Trophoblast cell (in vitro differentiated cells and primary cell): ENCODE data around the gene CACNA1I.
A peak's percentile ranks its signal among the peaks of the same experiment; 100 is the strongest.

Source experiments
- DNase-seq, 2 donors: peaks; one replicate each; pipeline ENCODE4 v3.0.0-alpha.2; 2016
- H2AFZ ChIP-seq: 2 replicates; pipeline ENCODE4 v1.6.1; 2013; ENCODE audit warnings: low read length, moderate library complexity, mild to moderate bottlenecking; ENCODE audit not compliant: insufficient read depth, poor library complexity
- H2AK5ac ChIP-seq: 2 replicates; pipeline ENCODE4 v1.6.1; 2013; ENCODE audit warnings: mild to moderate bottlenecking, low read length
- H2BK120ac ChIP-seq: 2 replicates; pipeline ENCODE4 v1.6.1; 2013; ENCODE audit warnings: low read length, mild to moderate bottlenecking, moderate library complexity; ENCODE audit not compliant: insufficient read depth, poor library complexity
- H2BK12ac ChIP-seq: 2 replicates; pipeline ENCODE4 v1.6.1; 2013; ENCODE audit warnings: mild to moderate bottlenecking, low read length, moderate library complexity
- H2BK5ac ChIP-seq: 2 replicates; pipeline ENCODE4 v1.6.1; 2013; ENCODE audit warnings: low read length, low read depth, moderate library complexity, mild to moderate bottlenecking; ENCODE audit not compliant: poor library complexity
- H3K14ac ChIP-seq: 2 replicates; pipeline ENCODE4 v1.6.1; 2013; ENCODE audit warnings: mild to moderate bottlenecking, low read length
- H3K18ac ChIP-seq: 2 replicates; pipeline ENCODE4 v1.6.1; 2013; ENCODE audit warnings: mild to moderate bottlenecking, low read length
- H3K23ac ChIP-seq: 2 replicates; pipeline ENCODE4 v1.6.1; 2013; ENCODE audit warnings: low read length
- H3K27ac ChIP-seq: 2 replicates; pipeline ENCODE4 v1.5.1; 2013; ENCODE audit warnings: low read depth, mild to moderate bottlenecking, inconsistent platforms, low read length, moderate library complexity
- H3K27me3 ChIP-seq: 2 replicates; pipeline ENCODE4 v1.6.1; 2013; ENCODE audit warnings: inconsistent platforms, mild to moderate bottlenecking, low read length, moderate library complexity; ENCODE audit not compliant: insufficient read depth
- H3K36me3 ChIP-seq, 2 experiments: 1 replicate in 1 of 2; 2 replicates in 1 of 2; pipeline ENCODE4 v1.6.1; 2013; ENCODE audit warnings: low read length in 2 of 2, mild to moderate bottlenecking in 2 of 2, moderate library complexity in 1 of 2; ENCODE audit not compliant: insufficient read depth in 2 of 2, control insufficient read depth in 1 of 2
- H3K4ac ChIP-seq: 2 replicates; pipeline ENCODE4 v1.6.1; 2013; ENCODE audit warnings: low read depth, mild to moderate bottlenecking, low read length, moderate library complexity
- H3K4me1 ChIP-seq, 2 experiments: 1 replicate in 1 of 2; 2 replicates in 1 of 2; pipeline ENCODE4 v1.6.1; 2013; ENCODE audit warnings: low read length in 2 of 2, mild to moderate bottlenecking in 2 of 2, moderate library complexity in 1 of 2; ENCODE audit not compliant: insufficient read depth in 2 of 2, control insufficient read depth in 1 of 2
- H3K4me2 ChIP-seq: 2 replicates; pipeline ENCODE4 v1.6.1; 2013; ENCODE audit warnings: inconsistent platforms, mild to moderate bottlenecking, low read length, moderate library complexity
- H3K4me3 ChIP-seq: 2 replicates; pipeline ENCODE4 v1.5.1; 2013; ENCODE audit warnings: mild to moderate bottlenecking, low read depth, low read length, inconsistent platforms
- H3K79me1 ChIP-seq: one replicate; pipeline ENCODE4 v1.6.1; 2013; ENCODE audit warnings: low read length
- H3K79me2 ChIP-seq: 2 replicates; pipeline ENCODE4 v1.6.1; 2013; ENCODE audit warnings: low read length, mild to moderate bottlenecking; ENCODE audit not compliant: control insufficient read depth, insufficient read depth, poor library complexity
- H3K9ac ChIP-seq: 2 replicates; pipeline ENCODE4 v1.6.1; 2013; ENCODE audit warnings: mild to moderate bottlenecking, low read length
- H3K9me3 ChIP-seq: 2 replicates; pipeline ENCODE4 v1.6.1; 2013; ENCODE audit warnings: low read depth, mild to moderate bottlenecking, control low read depth, inconsistent platforms, low read length; ENCODE audit not compliant: insufficient read depth
- H4K12ac ChIP-seq: 2 replicates; pipeline ENCODE4 v1.6.1; 2013; ENCODE audit warnings: low read depth, mild to moderate bottlenecking, low read length, moderate library complexity
- H4K8ac ChIP-seq: 2 replicates; pipeline ENCODE4 v1.6.1; 2013; ENCODE audit warnings: low read depth, mild to moderate bottlenecking, low read length, moderate library complexity
- H4K91ac ChIP-seq: one replicate; pipeline ENCODE4 v1.6.1; 2013; ENCODE audit warnings: low read depth, mild to moderate bottlenecking, low read length, moderate library complexity
- WGBS: extraction: QIAGEN DNeasy Blood & Tissue Kit; methylation state at CpG from one replicate; pipeline ENCODE4 v1.1.7; 2013; ENCODE audit warnings: missing lambda C conversion rate; ENCODE audit not compliant: insufficient read length, insufficient coverage; ENCODE audit errors: extremely low coverage; 5-methylcytosine and 5-hydroxymethylcytosine counted together

CACNA1I gene

DNA sequence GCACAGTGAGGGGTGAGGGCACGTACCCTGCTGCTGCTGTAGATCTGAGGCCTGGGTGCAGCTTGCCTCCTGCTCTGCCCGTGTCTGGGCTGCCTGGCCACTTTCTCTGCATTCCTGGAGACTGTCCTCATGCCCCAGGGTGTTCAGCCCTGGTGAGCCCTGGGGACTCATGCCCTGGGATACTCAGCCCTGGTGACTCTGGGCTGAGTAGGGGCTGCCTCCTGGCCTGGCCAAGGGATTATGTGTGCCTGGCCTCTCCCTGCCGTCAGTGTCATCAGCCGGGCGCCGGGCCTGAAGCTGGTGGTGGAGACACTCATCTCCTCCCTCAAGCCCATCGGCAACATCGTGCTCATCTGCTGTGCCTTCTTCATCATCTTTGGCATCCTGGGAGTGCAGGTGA lies 94.7 kb downstream of the CACNA1I start:
- H3K4me3 ChIP-seq = no peak overlapping the region
- H3K79me2 ChIP-seq = no peaks in the 10 kb centered on the region
- no peak overlapping the region for H3K4me2 ChIP-seq
- peaks cover 13% of the 10 kb centered on the region for H3K9me3 ChIP-seq
- no peak overlapping the region for H2BK12ac ChIP-seq
- H3K23ac ChIP-seq = no peak overlapping the region
- H3K27me3 ChIP-seq = peaks cover 31% of the 10 kb centered on the region
- no peak overlapping the region for H2AK5ac ChIP-seq
- no peak overlapping the region for H2BK120ac ChIP-seq
- WGBS = no CpG with 5 or more reads among the region's 8 CpGs
- no peak overlapping the region for H3K14ac ChIP-seq
- no peak overlapping the region for H4K12ac ChIP-seq
- H4K91ac ChIP-seq = no peak overlapping the region
- no peak overlapping the region for H3K4ac ChIP-seq
- no peak overlapping the region for H3K27ac ChIP-seq
- H2BK5ac ChIP-seq = no peak overlapping the region
- no peaks in the 10 kb centered on the region for H3K79me1 ChIP-seq
- peak in 1 of 2 donors; percentile 2 for DNase-seq
- H3K18ac ChIP-seq = no peak overlapping the region
- no peak overlapping the region for H2AFZ ChIP-seq
- no peaks in the 10 kb centered on the region for H3K4me1 ChIP-seq
- no peaks in the 10 kb centered on the region for H3K36me3 ChIP-seq
- no peak overlapping the region for H4K8ac ChIP-seq
- no peak overlapping the region for H3K9ac ChIP-seq

DNA sequence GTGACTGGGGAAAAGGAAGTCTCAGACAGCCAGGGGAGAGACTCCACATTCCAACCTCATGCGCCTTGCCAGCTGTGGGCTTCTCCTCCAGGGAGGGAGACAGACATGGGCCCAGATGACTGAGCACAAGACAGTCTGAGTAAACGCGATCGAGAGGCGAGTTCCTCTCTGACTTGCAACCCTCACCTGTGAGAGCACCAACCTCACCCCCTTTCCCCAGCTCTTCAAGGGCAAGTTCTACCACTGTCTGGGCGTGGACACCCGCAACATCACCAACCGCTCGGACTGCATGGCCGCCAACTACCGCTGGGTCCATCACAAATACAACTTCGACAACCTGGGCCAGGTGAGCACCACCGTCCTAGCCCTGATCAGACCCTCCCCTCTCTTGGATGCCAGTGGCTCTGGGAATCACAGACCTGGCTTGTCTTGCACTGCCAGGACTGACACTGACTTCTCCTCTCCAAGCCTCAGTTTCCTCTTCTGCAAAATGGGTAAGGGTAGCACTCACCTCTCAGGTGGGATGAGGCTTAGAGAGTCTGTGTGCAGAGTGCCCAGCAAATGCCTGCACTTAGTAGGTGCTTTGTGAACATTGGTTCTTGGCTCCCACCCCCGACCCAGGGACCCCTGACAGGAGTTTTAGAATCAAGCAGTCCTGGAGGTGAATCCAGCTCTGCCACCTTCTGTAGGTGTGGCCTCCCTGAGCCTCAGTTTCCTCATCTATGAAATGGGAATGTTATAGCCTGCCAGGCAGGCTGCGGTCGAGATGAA lies 95.3 kb downstream of the CACNA1I start:
- DNase-seq = no peak
- Histone ChIP-seq H3K18ac (no peak overlapping the region), H3K79me1 (no peaks in the 10 kb centered on the region), H2BK120ac (no peak overlapping the region), H3K27me3 (peaks cover 31% of the 10 kb centered on the region), H3K4ac (no peak overlapping the region), H2AFZ (no peak overlapping the region), H4K12ac (no peak overlapping the region), H3K9ac (no peak overlapping the region), H3K4me3 (no peak overlapping the region), H2BK12ac (no peak overlapping the region), H3K36me3 (no peaks in the 10 kb centered on the region), H3K79me2 (no peaks in the 10 kb centered on the region), H3K27ac (no peak overlapping the region), H3K9me3 (peaks cover 15% of the 10 kb centered on the region), H3K4me2 (no peak overlapping the region), H3K4me1 (no peaks in the 10 kb centered on the region), H2BK5ac (no peak overlapping the region), H3K14ac (no peak overlapping the region), H4K91ac (no peak overlapping the region), H2AK5ac (no peak overlapping the region), H3K23ac (no peak overlapping the region), H4K8ac (no peak overlapping the region)
- no CpG with 5 or more reads among the region's 16 CpGs for WGBS

DNA sequence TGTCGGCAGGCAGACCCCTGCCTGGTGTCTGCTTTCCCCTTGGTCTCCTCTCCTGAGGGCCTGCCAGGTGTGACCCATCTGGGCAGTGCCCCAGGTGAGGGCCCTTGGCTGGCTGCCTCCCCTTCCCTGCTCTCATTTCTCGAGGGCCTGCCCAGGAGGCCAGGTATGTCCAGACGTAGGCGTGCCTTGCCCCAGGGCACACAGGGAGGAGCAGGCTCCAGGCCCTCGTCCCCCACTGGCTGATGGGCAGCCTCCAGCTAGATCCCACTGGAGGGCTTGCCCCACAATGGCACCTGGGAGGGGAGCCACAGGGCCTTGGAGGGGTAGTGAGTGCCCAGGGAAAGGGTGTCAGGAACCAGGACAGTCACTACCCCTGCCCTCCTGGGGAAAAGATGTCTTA lies 95.9 kb downstream of the CACNA1I start:
- Histone ChIP-seq H3K79me2 (no peaks in the 10 kb centered on the region), H3K79me1 (no peaks in the 10 kb centered on the region), H4K91ac (no peak overlapping the region), H3K4me3 (no peak overlapping the region), H3K14ac (no peak overlapping the region), H3K23ac (no peak overlapping the region), H2BK5ac (no peak overlapping the region), H2BK12ac (no peak overlapping the region), H3K4ac (no peak overlapping the region), H3K4me1 (no peaks in the 10 kb centered on the region), H3K9me3 (peaks cover 19% of the 10 kb centered on the region), H3K27ac (no peak overlapping the region), H4K12ac (no peak overlapping the region), H3K27me3 (peaks cover 25% of the 10 kb centered on the region), H3K18ac (no peak overlapping the region), H3K4me2 (no peak overlapping the region), H2AFZ (no peak overlapping the region), H3K36me3 (no peaks in the 10 kb centered on the region), H4K8ac (no peak overlapping the region), H2BK120ac (no peak overlapping the region), H3K9ac (no peak overlapping the region), H2AK5ac (no peak overlapping the region)
- no peak for DNase-seq
- no CpG with 5 or more reads among the region's 5 CpGs for WGBS

DNA sequence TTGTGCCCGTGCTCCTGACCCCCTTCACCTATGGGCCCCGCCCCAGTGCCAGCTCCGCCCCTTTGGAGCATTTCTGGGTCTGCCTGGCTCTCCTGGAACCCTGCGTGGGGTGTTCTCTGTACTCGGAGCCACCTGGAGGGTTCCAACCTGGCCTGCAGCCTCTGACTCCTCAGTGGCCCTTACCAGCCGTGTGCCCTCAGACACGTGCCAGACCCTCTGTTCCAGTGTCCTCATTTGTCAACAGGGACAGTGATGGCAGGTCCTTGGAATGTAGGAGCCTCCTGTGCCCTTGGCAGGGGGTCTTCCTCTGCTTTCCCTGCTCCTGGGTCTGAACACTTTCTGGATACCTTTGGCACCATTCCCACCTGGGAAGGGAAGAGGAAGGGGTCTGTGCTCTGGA lies 96.4 kb downstream of the CACNA1I start:
- Histone ChIP-seq H3K79me1 (no peaks in the 10 kb centered on the region), H2AFZ (no peak overlapping the region), H3K27me3 (peaks cover 20% of the 10 kb centered on the region), H3K79me2 (no peaks in the 10 kb centered on the region), H3K4me1 (no peaks in the 10 kb centered on the region), H3K14ac (no peak overlapping the region), H3K36me3 (no peaks in the 10 kb centered on the region), H3K4ac (no peak overlapping the region), H3K23ac (no peak overlapping the region), H4K12ac (no peak overlapping the region), H2BK12ac (no peak overlapping the region), H4K8ac (no peak overlapping the region), H3K9ac (no peak overlapping the region), H3K4me2 (no peak overlapping the region), H3K18ac (no peak overlapping the region), H4K91ac (no peak overlapping the region), H3K27ac (no peak overlapping the region), H2AK5ac (no peak overlapping the region), H3K4me3 (no peak overlapping the region), H2BK5ac (no peak overlapping the region), H2BK120ac (no peak overlapping the region), H3K9me3 (peaks cover 18% of the 10 kb centered on the region)
- DNase-seq = no peak
- WGBS = no CpG with 5 or more reads among the region's 7 CpGs
